ENCODE measurements around the gene ABCC1. TPM values are rescaled to one million over a fixed set of nuclear protein-coding genes. Genes with fewer than 3 reads are reported as not detected.

The ABCC1 gene
- total RNA-seq, 1 experiment from 2014 or later, result 61.9 TPM

- TF ChIP-seq, protein P1, sequence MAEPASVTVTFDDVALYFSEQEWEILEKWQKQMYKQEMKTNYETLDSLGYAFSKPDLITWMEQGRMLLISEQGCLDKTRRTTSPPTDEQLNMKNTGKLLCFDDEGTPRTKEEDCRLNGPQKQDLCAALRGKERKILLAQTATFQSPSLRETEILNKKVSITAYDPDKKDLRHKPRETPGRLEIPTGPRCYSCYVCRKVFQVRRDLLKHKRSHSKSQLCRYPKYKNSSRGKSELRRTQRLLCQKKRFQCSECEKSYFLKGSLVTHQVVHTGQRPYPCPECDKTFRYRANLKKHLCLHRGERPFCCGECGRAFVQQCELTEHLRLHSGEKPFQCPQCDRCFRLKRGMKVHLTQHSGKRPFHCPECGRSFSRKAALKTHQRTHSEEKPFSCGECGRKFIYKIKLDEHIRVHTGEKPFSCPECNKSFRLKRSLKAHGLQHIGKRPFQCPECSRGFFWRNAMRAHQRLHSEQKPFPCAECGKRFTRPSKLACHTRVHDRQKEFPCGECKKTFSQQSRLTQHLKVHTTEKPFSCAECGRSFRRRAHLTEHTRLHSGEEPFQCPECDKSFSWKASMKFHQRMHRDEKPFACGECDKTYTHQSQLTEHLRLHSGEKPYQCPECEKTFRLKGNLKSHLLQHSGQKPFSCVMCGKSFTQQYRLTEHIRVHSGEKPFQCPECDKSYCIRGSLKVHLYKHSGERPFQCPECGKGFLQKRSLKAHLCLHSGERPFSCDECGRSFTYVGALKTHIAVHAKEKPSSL (CRISPR knock-in tag; conservative IDR thresholded peaks at IDR 0.05), result no peak
- TF ChIP-seq SOX15 (CRISPR knock-in tag; IDR thresholded peaks at IDR 0.05), result no peak
- no peak for TF ChIP-seq GRHL2 (CRISPR knock-in tag; IDR thresholded peaks at IDR 0.05; ENCODE audit: insufficient replicate concordance, severe bottlenecking)
These were observed 182.2 kb downstream of the ABCC1 start (continued) for GRCh38 chr16:16131659-16132058.

GRCh38 chr16:16133943-16134604 is 184.7 kb downstream of the ABCC1 start:
- Mint-ChIP-seq H3K27me3 (ENCODE audit: low read depth) (no peaks in the 10 kb centered on the region), H3K27ac (no peak overlapping the region), H3K4me3 (no peak overlapping the region), H3K36me3 (peaks cover 70% of the 10 kb centered on the region), H3K4me1 (no peaks in the 10 kb centered on the region), H3K9me3 (no peaks in the 10 kb centered on the region)
- TF ChIP-seq NR2C2 (CRISPR knock-in tag; IDR thresholded peaks at IDR 0.05), result no peak
- no peak for TF ChIP-seq ZNF416 (CRISPR knock-in tag; IDR thresholded peaks at IDR 0.05)
- TF ChIP-seq AFF4 (CRISPR knock-in tag; IDR thresholded peaks at IDR 0.05; ENCODE audit: borderline replicate concordance), result no peak
- no peak for ATAC-seq
- POLR2A ChIA-PET, result no interaction called here
- CTCF ChIA-PET, result interaction anchor here (1.1 kb wide), 1 partner anchor 259 kb away, joined by 3 read pairs; no protein-coding TSS in a partner anchor
- no peak for DNase-seq (ENCODE audit: low spot score)

- H3K9me3 Mint-ChIP-seq, result no peaks in the 10 kb centered on the region
These were observed 187.2 kb downstream of the ABCC1 start for GRCh38 chr16:16136588-16136987.

More at GRCh38 chr16:16136588-16136987, 187.2 kb downstream of the ABCC1 start:
- DNase-seq (ENCODE audit: low spot score) (no peak), ATAC-seq (no peak)
- ChIA-PET POLR2A (no interaction called here), CTCF (interaction anchor here (1.5 kb wide), 1 partner anchor 359 kb away, joined by 3 read pairs; no protein-coding TSS in a partner anchor)
- Mint-ChIP-seq H3K4me1 (no peaks in the 10 kb centered on the region), H3K27ac (no peak overlapping the region), H3K4me3 (no peak overlapping the region), H3K36me3 (peaks cover 80% of the 10 kb centered on the region), H3K27me3 (ENCODE audit: low read depth) (no peaks in the 10 kb centered on the region)
- no peak for TF ChIP-seq CREM (CRISPR knock-in tag; IDR thresholded peaks at IDR 0.05)
- no peak for TF ChIP-seq TEAD1 (CRISPR knock-in tag; IDR thresholded peaks at IDR 0.05)
- TF ChIP-seq, protein P2, sequence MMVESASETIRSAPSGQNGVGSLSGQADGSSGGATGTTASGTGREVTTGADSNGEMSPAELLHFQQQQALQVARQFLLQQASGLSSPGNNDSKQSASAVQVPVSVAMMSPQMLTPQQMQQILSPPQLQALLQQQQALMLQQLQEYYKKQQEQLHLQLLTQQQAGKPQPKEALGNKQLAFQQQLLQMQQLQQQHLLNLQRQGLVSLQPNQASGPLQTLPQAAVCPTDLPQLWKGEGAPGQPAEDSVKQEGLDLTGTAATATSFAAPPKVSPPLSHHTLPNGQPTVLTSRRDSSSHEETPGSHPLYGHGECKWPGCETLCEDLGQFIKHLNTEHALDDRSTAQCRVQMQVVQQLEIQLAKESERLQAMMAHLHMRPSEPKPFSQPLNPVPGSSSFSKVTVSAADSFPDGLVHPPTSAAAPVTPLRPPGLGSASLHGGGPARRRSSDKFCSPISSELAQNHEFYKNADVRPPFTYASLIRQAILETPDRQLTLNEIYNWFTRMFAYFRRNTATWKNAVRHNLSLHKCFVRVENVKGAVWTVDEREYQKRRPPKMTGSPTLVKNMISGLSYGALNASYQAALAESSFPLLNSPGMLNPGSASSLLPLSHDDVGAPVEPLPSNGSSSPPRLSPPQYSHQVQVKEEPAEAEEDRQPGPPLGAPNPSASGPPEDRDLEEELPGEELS (CRISPR knock-in tag; IDR thresholded peaks at IDR 0.05), result no peak
- no peak for TF ChIP-seq NR2C2 (CRISPR knock-in tag; IDR thresholded peaks at IDR 0.05)
- TF ChIP-seq AFF4 (CRISPR knock-in tag; IDR thresholded peaks at IDR 0.05; ENCODE audit: borderline replicate concordance), result no peak
- no peak for TF ChIP-seq ATF1 (CRISPR knock-in tag; IDR thresholded peaks at IDR 0.05)
- no peak for TF ChIP-seq RORB (CRISPR knock-in tag; IDR thresholded peaks at IDR 0.05)
- TF ChIP-seq ATF6 (CRISPR knock-in tag; IDR thresholded peaks at IDR 0.05), result no peak
- TF ChIP-seq, protein P3, sequence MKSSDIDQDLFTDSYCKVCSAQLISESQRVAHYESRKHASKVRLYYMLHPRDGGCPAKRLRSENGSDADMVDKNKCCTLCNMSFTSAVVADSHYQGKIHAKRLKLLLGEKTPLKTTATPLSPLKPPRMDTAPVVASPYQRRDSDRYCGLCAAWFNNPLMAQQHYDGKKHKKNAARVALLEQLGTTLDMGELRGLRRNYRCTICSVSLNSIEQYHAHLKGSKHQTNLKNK (CRISPR knock-in tag; IDR thresholded peaks at IDR 0.05), result no peak

All from WTC11 (cell line).